ENCODE results near the gene STPG3.

The STPG3 gene

DNA sequence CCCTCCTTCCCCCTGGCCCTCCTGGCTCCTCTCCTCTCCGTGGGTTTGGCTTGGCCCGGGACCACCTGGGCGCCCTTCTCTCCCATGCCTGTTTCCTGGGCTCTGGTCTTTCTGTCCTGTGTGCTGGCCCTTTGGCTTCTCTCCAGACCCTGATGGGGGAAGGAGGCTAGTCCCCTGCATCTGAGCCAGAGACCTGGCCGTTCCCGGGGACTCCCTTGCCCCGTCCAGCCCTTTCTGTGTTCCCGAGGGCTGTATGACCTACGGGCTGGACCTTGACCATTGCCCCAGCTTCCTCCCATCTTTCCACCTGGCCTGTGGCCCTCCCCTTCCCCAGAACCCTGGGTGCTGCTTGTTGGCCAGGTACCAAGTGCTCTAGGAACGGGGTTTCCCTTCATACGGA, 12.4 kb downstream of the STPG3 start:
- H2BK120ac ChIP-seq (ENCODE audit: low read depth, low read length): no peak overlapping the region
- H2BK12ac ChIP-seq (ENCODE audit: low read length in 2 of 2): no peak overlapping the region
- peaks cover 56 to 72% of the 10 kb centered on the region in 2 experiments for H3K36me3 ChIP-seq (ENCODE audit: control insufficient read depth in 1 of 2, insufficient read depth in 2 of 2, low read depth in 1 of 2, low read length in 2 of 2)
- no peak overlapping the region for H3K27ac ChIP-seq (ENCODE audit: low read length, poor library complexity, severe bottlenecking)
- no peak overlapping the region for H3K14ac ChIP-seq (ENCODE audit: low read length in 2 of 2)
- no peak overlapping the region for H3K4me3 ChIP-seq (ENCODE audit: insufficient read depth in 1 of 2, low read depth in 1 of 2, low read length in 2 of 2)
- peaks cover 13% of the 10 kb centered on the region for H3K4me1 ChIP-seq (ENCODE audit: control insufficient read depth, insufficient read depth, low read depth, low read length)
- 90% methylated on average over 10 of the region's 10 CpGs for WGBS
- no peak overlapping the region for H2BK5ac ChIP-seq (ENCODE audit: low read depth, low read length, poor library complexity, severe bottlenecking)
- no peak overlapping the region for H4K8ac ChIP-seq (ENCODE audit: low read length)
- H3K9me3 ChIP-seq (ENCODE audit: control insufficient read depth, low read length): no peaks in the 10 kb centered on the region
- no peak overlapping the region for H3K9ac ChIP-seq (ENCODE audit: low read length)
- H4K91ac ChIP-seq (ENCODE audit: low read length): no peak overlapping the region
- no peak overlapping the region for H2AFZ ChIP-seq (ENCODE audit: low read depth, low read length)
- H3K79me1 ChIP-seq (replicated peaks; ENCODE audit: low read length, poor library complexity, severe bottlenecking): peaks cover 44% of the 10 kb centered on the region
- H2AK5ac ChIP-seq (ENCODE audit: low read length, severe bottlenecking): no peak overlapping the region
- H3K27me3 ChIP-seq (ENCODE audit: control insufficient read depth in 1 of 2, insufficient read depth in 1 of 2, low read length in 2 of 2): no peaks in the 10 kb centered on the region
- no peak for DNase-seq
- H3K18ac ChIP-seq (ENCODE audit: low read depth in 1 of 2, low read length in 2 of 2): no peak overlapping the region
- no peak overlapping the region for H3K4me2 ChIP-seq (ENCODE audit: low read length, poor library complexity, severe bottlenecking)
- no peak overlapping the region for H3K4ac ChIP-seq (ENCODE audit: low read depth in 1 of 2, low read length in 2 of 2)
- H3K23ac ChIP-seq (ENCODE audit: low read length in 2 of 2): no peak overlapping the region
- H2BK15ac ChIP-seq (ENCODE audit: low read depth, poor library complexity, severe bottlenecking): no peak overlapping the region

DNA sequence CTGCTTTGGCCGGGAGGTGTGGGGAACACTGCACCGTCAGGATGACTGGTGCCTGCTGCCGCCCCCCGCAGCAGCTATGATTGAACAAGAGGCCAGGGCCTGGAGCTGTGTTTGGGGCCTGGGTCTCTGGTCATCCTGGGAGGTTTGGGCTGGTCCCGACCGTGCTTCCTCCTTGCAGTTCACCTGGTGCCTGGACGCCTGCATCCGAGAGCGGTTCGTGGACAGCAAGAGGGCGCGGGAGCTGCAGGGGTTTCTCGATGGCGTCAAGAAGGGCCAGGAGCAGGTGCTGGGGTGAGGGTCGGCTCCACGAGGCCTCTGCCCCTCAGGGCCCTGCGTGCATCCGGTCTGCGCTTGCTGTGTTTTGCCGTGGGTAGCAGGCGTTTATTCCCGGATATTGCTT, 13.0 kb downstream of the STPG3 start:
- H2BK120ac ChIP-seq (ENCODE audit: low read depth, low read length): no peak overlapping the region
- no peak overlapping the region for H2BK12ac ChIP-seq (ENCODE audit: low read length in 2 of 2)
- H3K23ac ChIP-seq (ENCODE audit: low read length in 2 of 2): no peak overlapping the region
- H3K27ac ChIP-seq (ENCODE audit: low read length, poor library complexity, severe bottlenecking): no peak overlapping the region
- H3K4ac ChIP-seq (ENCODE audit: low read depth in 1 of 2, low read length in 2 of 2): no peak overlapping the region
- WGBS: 98% methylated on average over 22 of the region's 22 CpGs
- no peak overlapping the region for H2BK5ac ChIP-seq (ENCODE audit: low read depth, low read length, poor library complexity, severe bottlenecking)
- no peak overlapping the region for H3K4me3 ChIP-seq (ENCODE audit: insufficient read depth in 1 of 2, low read depth in 1 of 2, low read length in 2 of 2)
- H3K79me1 ChIP-seq (replicated peaks; ENCODE audit: low read length, poor library complexity, severe bottlenecking): peaks cover 46% of the 10 kb centered on the region
- no peak overlapping the region for H3K4me2 ChIP-seq (ENCODE audit: low read length, poor library complexity, severe bottlenecking)
- H2AFZ ChIP-seq (ENCODE audit: low read depth, low read length): no peak overlapping the region
- no peak overlapping the region for H3K9ac ChIP-seq (ENCODE audit: low read length)
- no peak overlapping the region for H4K91ac ChIP-seq (ENCODE audit: low read length)
- peaks cover 17% of the 10 kb centered on the region for H3K4me1 ChIP-seq (ENCODE audit: control insufficient read depth, insufficient read depth, low read depth, low read length)
- no peak for DNase-seq
- peaks cover 56 to 74% of the 10 kb centered on the region in 2 experiments for H3K36me3 ChIP-seq (ENCODE audit: control insufficient read depth in 1 of 2, insufficient read depth in 2 of 2, low read depth in 1 of 2, low read length in 2 of 2)
- H3K18ac ChIP-seq (ENCODE audit: low read depth in 1 of 2, low read length in 2 of 2): no peak overlapping the region
- no peak overlapping the region for H4K8ac ChIP-seq (ENCODE audit: low read length)
- no peak overlapping the region for H3K14ac ChIP-seq (ENCODE audit: low read length in 2 of 2)
- H2AK5ac ChIP-seq (ENCODE audit: low read length, severe bottlenecking): no peak overlapping the region
- no peaks in the 10 kb centered on the region for H3K9me3 ChIP-seq (ENCODE audit: control insufficient read depth, low read length)
- H2BK15ac ChIP-seq (ENCODE audit: low read depth, poor library complexity, severe bottlenecking): no peak overlapping the region
- H3K27me3 ChIP-seq (ENCODE audit: control insufficient read depth in 1 of 2, insufficient read depth in 1 of 2, low read length in 2 of 2): no peaks in the 10 kb centered on the region

DNA sequence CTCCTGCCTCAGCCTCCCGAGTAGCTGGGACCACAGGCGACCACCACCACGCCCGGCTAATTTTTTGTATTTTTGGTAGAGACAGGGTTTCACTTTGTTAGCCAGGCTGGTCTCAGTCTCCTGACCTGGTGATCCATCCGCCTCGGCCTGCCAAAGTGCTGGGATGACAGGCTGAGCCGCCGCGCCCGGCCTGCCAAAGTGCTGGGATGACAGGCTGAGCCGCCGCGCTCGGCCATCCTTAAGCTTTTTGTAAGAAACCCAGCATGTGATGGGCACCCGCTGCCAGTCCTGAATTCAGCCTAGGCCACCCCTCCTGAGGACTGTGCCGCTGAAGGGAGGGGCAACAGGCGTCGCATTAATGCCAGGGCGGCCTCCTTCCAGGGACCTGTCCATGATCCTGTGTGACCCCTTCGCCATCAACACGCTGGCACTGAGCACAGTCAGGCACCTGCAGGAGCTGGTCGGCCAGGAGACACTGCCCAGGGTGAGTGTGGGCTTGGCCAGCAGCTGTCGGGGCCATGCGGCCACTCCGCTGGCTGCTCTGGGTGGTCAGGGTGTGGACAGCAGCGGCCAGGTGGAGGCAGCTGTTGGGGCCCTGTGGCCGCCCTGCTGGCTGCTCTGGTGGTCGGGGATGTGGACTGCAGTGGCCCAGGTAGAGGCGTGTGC, 14.5 kb downstream of the STPG3 start:
- H3K4me3 ChIP-seq (ENCODE audit: insufficient read depth in 1 of 2, low read depth in 1 of 2, low read length in 2 of 2): no peak overlapping the region
- 96% methylated on average over 29 of the region's 29 CpGs for WGBS

DNA sequence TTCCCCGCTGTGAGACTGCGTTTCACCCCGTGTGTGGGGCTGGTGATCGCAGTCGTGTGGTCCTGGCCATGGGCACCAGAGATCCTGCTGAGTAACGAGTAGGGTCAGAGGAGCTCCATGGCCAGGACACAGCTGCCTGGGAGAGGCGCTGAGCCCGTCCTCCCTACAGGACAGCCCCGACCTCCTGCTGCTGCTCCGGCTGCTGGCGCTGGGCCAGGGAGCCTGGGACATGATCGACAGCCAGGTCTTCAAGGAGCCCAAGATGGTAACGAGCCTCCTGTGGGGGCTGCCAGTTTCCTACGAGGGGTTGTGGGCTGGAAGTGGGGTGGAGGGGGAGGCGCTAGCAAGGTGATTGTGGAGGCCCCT, 15.1 kb downstream of the STPG3 start:
- WGBS: 97% methylated on average over 15 of the region's 15 CpGs
- peaks cover 48% of the 10 kb centered on the region for H3K79me1 ChIP-seq (replicated peaks; ENCODE audit: low read length, poor library complexity, severe bottlenecking)
- peaks cover 67 to 83% of the 10 kb centered on the region in 2 experiments for H3K36me3 ChIP-seq (ENCODE audit: control insufficient read depth in 1 of 2, insufficient read depth in 2 of 2, low read depth in 1 of 2, low read length in 2 of 2)
- H4K8ac ChIP-seq (ENCODE audit: low read length): peak overlapping the region; percentile 24
- peak overlapping the region; percentile 12 for H2BK15ac ChIP-seq (ENCODE audit: low read depth, poor library complexity, severe bottlenecking)
- no peak overlapping the region for H3K23ac ChIP-seq (ENCODE audit: low read length in 2 of 2)
- H3K9ac ChIP-seq (ENCODE audit: low read length): no peak overlapping the region
- H3K27ac ChIP-seq (ENCODE audit: low read length, poor library complexity, severe bottlenecking): no peak overlapping the region
- H2BK5ac ChIP-seq (ENCODE audit: low read depth, low read length, poor library complexity, severe bottlenecking): no peak overlapping the region
- H3K4me2 ChIP-seq (ENCODE audit: low read length, poor library complexity, severe bottlenecking): no peak overlapping the region
- no peak overlapping the region for H2AFZ ChIP-seq (ENCODE audit: low read depth, low read length)
- no peak overlapping the region for H3K18ac ChIP-seq (ENCODE audit: low read depth in 1 of 2, low read length in 2 of 2)
- H3K27me3 ChIP-seq (ENCODE audit: control insufficient read depth in 1 of 2, insufficient read depth in 1 of 2, low read length in 2 of 2): no peaks in the 10 kb centered on the region
- H2BK12ac ChIP-seq (ENCODE audit: low read length in 2 of 2): peak overlapping the region in 1 of 2 experiments; percentile 73
- H2BK120ac ChIP-seq (ENCODE audit: low read depth, low read length): no peak overlapping the region
- no peak overlapping the region for H3K4ac ChIP-seq (ENCODE audit: low read depth in 1 of 2, low read length in 2 of 2)
- peaks cover 23% of the 10 kb centered on the region for H3K4me1 ChIP-seq (ENCODE audit: control insufficient read depth, insufficient read depth, low read depth, low read length)
- H4K91ac ChIP-seq (ENCODE audit: low read length): peak overlapping the region; percentile 25
- DNase-seq: no peak
- H2AK5ac ChIP-seq (ENCODE audit: low read length, severe bottlenecking): no peak overlapping the region
- no peaks in the 10 kb centered on the region for H3K9me3 ChIP-seq (ENCODE audit: control insufficient read depth, low read length)
- H3K4me3 ChIP-seq (ENCODE audit: insufficient read depth in 1 of 2, low read depth in 1 of 2, low read length in 2 of 2): no peak overlapping the region
- no peak overlapping the region for H3K14ac ChIP-seq (ENCODE audit: low read length in 2 of 2)

More for the DNA sequence above, 14.5 kb downstream of the STPG3 start:
- Histone ChIP-seq H2BK5ac (ENCODE audit: low read depth, low read length, poor library complexity, severe bottlenecking) (no peak overlapping the region), H4K91ac (ENCODE audit: low read length) (peak overlapping the region; percentile 25), H4K8ac (ENCODE audit: low read length) (no peak overlapping the region), H3K27me3 (ENCODE audit: control insufficient read depth in 1 of 2, insufficient read depth in 1 of 2, low read length in 2 of 2) (no peaks in the 10 kb centered on the region), H3K4me2 (ENCODE audit: low read length, poor library complexity, severe bottlenecking) (no peak overlapping the region), H3K23ac (ENCODE audit: low read length in 2 of 2) (no peak overlapping the region), H3K36me3 (ENCODE audit: control insufficient read depth in 1 of 2, insufficient read depth in 2 of 2, low read depth in 1 of 2, low read length in 2 of 2) (peaks cover 62 to 79% of the 10 kb centered on the region in 2 experiments), H3K18ac (ENCODE audit: low read depth in 1 of 2, low read length in 2 of 2) (no peak overlapping the region), H3K79me1 (replicated peaks; ENCODE audit: low read length, poor library complexity, severe bottlenecking) (peaks cover 46% of the 10 kb centered on the region), H2AFZ (ENCODE audit: low read depth, low read length) (no peak overlapping the region), H3K14ac (ENCODE audit: low read length in 2 of 2) (no peak overlapping the region), H3K9me3 (ENCODE audit: control insufficient read depth, low read length) (no peaks in the 10 kb centered on the region), H2BK120ac (ENCODE audit: low read depth, low read length) (no peak overlapping the region), H2BK15ac (ENCODE audit: low read depth, poor library complexity, severe bottlenecking) (peak overlapping the region; percentile 12), H2BK12ac (ENCODE audit: low read length in 2 of 2) (peak overlapping the region in 1 of 2 experiments; percentile 73), H3K4me1 (ENCODE audit: control insufficient read depth, insufficient read depth, low read depth, low read length) (peaks cover 21% of the 10 kb centered on the region), H2AK5ac (ENCODE audit: low read length, severe bottlenecking) (no peak overlapping the region), H3K27ac (ENCODE audit: low read length, poor library complexity, severe bottlenecking) (no peak overlapping the region), H3K4ac (ENCODE audit: low read depth in 1 of 2, low read length in 2 of 2) (no peak overlapping the region), H3K9ac (ENCODE audit: low read length) (no peak overlapping the region)
- no peak for DNase-seq

Data from mesenchymal stem cell (in vitro differentiated cells and primary cell).